ENCODE results near the gene CBLB.
"Not testable (repeated sequence)": the region's sequence is repeated elsewhere in the genome, so short reads cannot be mapped to it uniquely, and the experiment has no call there.

Gene CBLB

GRCh38 chr3:105844704-105845103, 24.1 kb downstream of the CBLB start:
- no peak for DNase-seq

- DNase-seq = no peak
Observed at GRCh38 chr3:105843994-105844393, 24.8 kb downstream of the CBLB start.

- DNase-seq = no peak
Observed at GRCh38 chr3:105842943-105843342, 25.9 kb downstream of the CBLB start.

GRCh38 chr3:105842449-105842848, 26.4 kb downstream of the CBLB start:
- no peak for DNase-seq

GRCh38 chr3:105837947-105838346, 30.9 kb downstream of the CBLB start:
- no peak for DNase-seq

- DNase-seq = no peak
Observed at GRCh38 chr3:105837143-105837740, 31.6 kb downstream of the CBLB start.

- no peak for DNase-seq
Observed at GRCh38 chr3:105836533-105836932, 32.3 kb downstream of the CBLB start.

- DNase-seq = no peak
Observed at GRCh38 chr3:105835606-105836005, 33.2 kb downstream of the CBLB start.

GRCh38 chr3:105834768-105835167, 34.0 kb downstream of the CBLB start:
- no peak for DNase-seq

- DNase-seq = no peak
Observed at GRCh38 chr3:105832644-105833043, 36.2 kb downstream of the CBLB start.

- no peak for DNase-seq
Observed at GRCh38 chr3:105830836-105831235, 38.0 kb downstream of the CBLB start.

GRCh38 chr3:105829871-105830622, 38.8 kb downstream of the CBLB start:
- DNase-seq = no peak

- no peak for DNase-seq
Observed at GRCh38 chr3:105829229-105829628, 39.6 kb downstream of the CBLB start.

- DNase-seq = no peak
Observed at GRCh38 chr3:105828703-105829102, 40.1 kb downstream of the CBLB start.

- DNase-seq = no peak
Observed at GRCh38 chr3:105827959-105828358, 40.9 kb downstream of the CBLB start.

- no peak for DNase-seq
Observed at GRCh38 chr3:105826778-105827634, 41.8 kb downstream of the CBLB start.

- DNase-seq = no peak
Observed at GRCh38 chr3:105824129-105824528, 44.7 kb downstream of the CBLB start.

GRCh38 chr3:105823149-105823867, 45.5 kb downstream of the CBLB start:
- no peak for DNase-seq

GRCh38 chr3:105822171-105823123, 46.4 kb downstream of the CBLB start:
- DNase-seq = no peak

- DNase-seq = no peak
Observed at GRCh38 chr3:105821433-105821832, 47.4 kb downstream of the CBLB start.

- DNase-seq = no peak
Observed at GRCh38 chr3:105816833-105817232, 52.0 kb downstream of the CBLB start.

- DNase-seq = not testable (repeated sequence)
Observed at GRCh38 chr3:105815331-105815730, 53.5 kb downstream of the CBLB start.

Data from GDM1 (cell line).